DND-41 (cell line): ENCODE results near the gene INTS6L.
A peak's percentile ranks its signal among the peaks of the same experiment; 100 is the strongest.
"Not testable (repeated sequence)": the region's sequence is repeated elsewhere in the genome, so short reads cannot be mapped to it uniquely, and the experiment has no call there.

ENCODE experiments used
- ATAC-seq: fragments of 200-7000 bp; cut with Tn5 transposase; 3 replicates; pipeline ENCODE4 v1.9.1; 2021; ENCODE audit warnings: low read depth; ENCODE audit not compliant: insufficient read depth
- DNase-seq: peaks from one replicate; pipeline ENCODE4 v3.0.0-alpha.2; 2020
- H2AFZ ChIP-seq: 2 replicates; pipeline ENCODE4 v1.6.0; 2012; ENCODE audit warnings: low read depth, low read length
- H3K27ac ChIP-seq: 2 replicates; pipeline ENCODE4 v1.5.1; 2012; ENCODE audit warnings: low read length, inconsistent platforms
- H3K27me3 ChIP-seq: fragments of 200-600 bp; sonication (generic); 2 replicates; pipeline ENCODE4 v1.6.0; 2012; ENCODE audit warnings: low read length, mild to moderate bottlenecking, inconsistent platforms; ENCODE audit not compliant: insufficient read depth, poor library complexity
- H3K36me3 ChIP-seq: 2 replicates; pipeline ENCODE4 v1.5.1; 2012; ENCODE audit warnings: low read length, inconsistent platforms; ENCODE audit not compliant: insufficient read depth
- H3K4me1 ChIP-seq: 2 replicates; pipeline ENCODE4 v1.5.1; 2012; ENCODE audit warnings: mild to moderate bottlenecking, low read length; ENCODE audit not compliant: insufficient read depth
- H3K4me2 ChIP-seq: 2 replicates; pipeline ENCODE4 v1.6.0; 2012; ENCODE audit warnings: mild to moderate bottlenecking, moderate library complexity, low read length, inconsistent platforms; ENCODE audit not compliant: insufficient read depth
- H3K4me3 ChIP-seq, 2 experiments: fragments of 200-600 bp in 1 of 2; shearing (Covaris generic) in 1 of 2; 2 replicates each; pipeline ENCODE4 v1.5.1; 2012 to 2016; ENCODE audit warnings: inconsistent platforms in 2 of 2, low read length in 2 of 2, mild to moderate bottlenecking in 2 of 2, low read depth in 1 of 2, moderate library complexity in 1 of 2
- H3K79me2 ChIP-seq: 2 replicates; pipeline ENCODE4 v1.6.0; 2012; ENCODE audit warnings: low read length, inconsistent platforms; ENCODE audit not compliant: insufficient read depth
- H3K9ac ChIP-seq: 2 replicates; pipeline ENCODE4 v1.6.0; 2012; ENCODE audit warnings: low read depth, mild to moderate bottlenecking, inconsistent platforms, low read length, moderate library complexity
- H3K9me3 ChIP-seq: 2 replicates; pipeline ENCODE4 v1.5.1; 2012; ENCODE audit warnings: low read length, moderate library complexity, mild to moderate bottlenecking, inconsistent platforms; ENCODE audit not compliant: insufficient read depth, severe bottlenecking
- H4K20me1 ChIP-seq: 2 replicates; pipeline ENCODE4 v1.6.0; 2012; ENCODE audit warnings: low read length; ENCODE audit not compliant: insufficient read depth
- CTCF ChIP-seq: IDR thresholded peaks from 2 replicates; pipeline ENCODE4 v1.5.1; 2012; ENCODE audit warnings: borderline replicate concordance, low read length, moderate library complexity, mild to moderate bottlenecking; ENCODE audit not compliant: poor library complexity, severe bottlenecking; ENCODE audit errors: extremely low read depth
- EZH2 ChIP-seq: IDR thresholded peaks from 3 replicates; pipeline ENCODE4 v1.6.1; 2012; ENCODE audit warnings: borderline replicate concordance, low read depth, mild to moderate bottlenecking, moderate library complexity, low read length, inconsistent platforms; ENCODE audit not compliant: severe bottlenecking

Gene INTS6L

GRCh38 chrX:135572436-135572835, 52.0 kb downstream of the INTS6L start:
- TF ChIP-seq CTCF (peak; percentile 49), EZH2 (no peak)
- H3K4me2 ChIP-seq: no peak overlapping the region
- no peak for DNase-seq

GRCh38 chrX:135581496-135581895, 61.0 kb downstream of the INTS6L start:
- no peaks in the 10 kb centered on the region for H3K9me3 ChIP-seq
- H3K79me2 ChIP-seq: no peaks in the 10 kb centered on the region
- no peak for DNase-seq
- no peak overlapping the region for H3K9ac ChIP-seq
- ATAC-seq: no peak
- no peak overlapping the region for H3K4me2 ChIP-seq
- TF ChIP-seq CTCF: no peak
- TF ChIP-seq EZH2: no peak
- H3K27me3 ChIP-seq: no peaks in the 10 kb centered on the region
- no peak overlapping the region for H3K4me3 ChIP-seq
- peaks cover 26% of the 10 kb centered on the region for H3K36me3 ChIP-seq
- no peaks in the 10 kb centered on the region for H4K20me1 ChIP-seq
- H2AFZ ChIP-seq: no peak overlapping the region
- no peaks in the 10 kb centered on the region for H3K4me1 ChIP-seq
- H3K27ac ChIP-seq: no peak overlapping the region

More at GRCh38 chrX:135572436-135572835, 52.0 kb downstream of the INTS6L start:
- ATAC-seq: no peak
- no peaks in the 10 kb centered on the region for H3K79me2 ChIP-seq
- H3K4me3 ChIP-seq: no peak overlapping the region
- no peaks in the 10 kb centered on the region for H3K4me1 ChIP-seq
- H3K27me3 ChIP-seq: no peaks in the 10 kb centered on the region
- no peaks in the 10 kb centered on the region for H3K9me3 ChIP-seq
- H4K20me1 ChIP-seq: no peaks in the 10 kb centered on the region
- H3K27ac ChIP-seq: no peak overlapping the region
- no peak overlapping the region for H2AFZ ChIP-seq
- H3K36me3 ChIP-seq: peaks cover 11% of the 10 kb centered on the region; the same call in 1 of the 2 replicates
- H3K9ac ChIP-seq: no peak overlapping the region

- no peaks in the 10 kb centered on the region for H3K79me2 ChIP-seq
- H3K27me3 ChIP-seq: no peaks in the 10 kb centered on the region
- H3K27ac ChIP-seq: no peak overlapping the region
- peaks cover 4% of the 10 kb centered on the region for H3K36me3 ChIP-seq
- no peaks in the 10 kb centered on the region for H3K9me3 ChIP-seq
- DNase-seq: no peak
- H3K4me1 ChIP-seq: no peaks in the 10 kb centered on the region
- H3K4me2 ChIP-seq: no peak overlapping the region
- H2AFZ ChIP-seq: no peak overlapping the region
- no peak overlapping the region for H3K4me3 ChIP-seq
- no peak for ATAC-seq
- H4K20me1 ChIP-seq: no peaks in the 10 kb centered on the region
- no peak overlapping the region for H3K9ac ChIP-seq
- TF ChIP-seq CTCF (no peak), EZH2 (no peak)
Measured at GRCh38 chrX:135585153-135585552, 64.7 kb downstream of the INTS6L start.

GRCh38 chrX:135591871-135592270, 71.4 kb downstream of the INTS6L start:
- no peak for DNase-seq

GRCh38 chrX:135594049-135594448, 73.6 kb downstream of the INTS6L start:
- not testable (repeated sequence) for H3K36me3 ChIP-seq, DNase-seq, H2AFZ ChIP-seq, ATAC-seq, H3K79me2 ChIP-seq, H3K27ac ChIP-seq, H3K9me3 ChIP-seq, H3K4me2 ChIP-seq, H3K27me3 ChIP-seq, H3K4me3 ChIP-seq, H3K9ac ChIP-seq, H3K4me1 ChIP-seq, H4K20me1 ChIP-seq

More at GRCh38 chrX:135591871-135592270, 71.4 kb downstream of the INTS6L start:
- no peaks in the 10 kb centered on the region for H3K27me3 ChIP-seq
- H3K4me2 ChIP-seq: no peak overlapping the region
- no peak for TF ChIP-seq EZH2
- TF ChIP-seq CTCF: no peak
- H3K36me3 ChIP-seq: no peaks in the 10 kb centered on the region
- no peak overlapping the region for H3K9ac ChIP-seq
- no peak overlapping the region for H3K4me3 ChIP-seq
- no peak overlapping the region for H2AFZ ChIP-seq
- no peaks in the 10 kb centered on the region for H3K79me2 ChIP-seq
- no peak for ATAC-seq
- H3K27ac ChIP-seq: no peak overlapping the region
- no peaks in the 10 kb centered on the region for H3K4me1 ChIP-seq
- H3K9me3 ChIP-seq: no peaks in the 10 kb centered on the region
- no peaks in the 10 kb centered on the region for H4K20me1 ChIP-seq
